CD4-positive, alpha-beta T cell treated with Interleukin-21 for 1 hour (primary cell): ENCODE results near the gene NAP1L4.
"Not testable (repeated sequence)": the region's sequence is repeated elsewhere in the genome, so short reads cannot be mapped to it uniquely, and the experiment has no call there.

Experiments
- DNase-seq: peaks from one replicate; pipeline ENCODE4 v3.0.0-alpha.2; 2020

The NAP1L4 gene

DNA sequence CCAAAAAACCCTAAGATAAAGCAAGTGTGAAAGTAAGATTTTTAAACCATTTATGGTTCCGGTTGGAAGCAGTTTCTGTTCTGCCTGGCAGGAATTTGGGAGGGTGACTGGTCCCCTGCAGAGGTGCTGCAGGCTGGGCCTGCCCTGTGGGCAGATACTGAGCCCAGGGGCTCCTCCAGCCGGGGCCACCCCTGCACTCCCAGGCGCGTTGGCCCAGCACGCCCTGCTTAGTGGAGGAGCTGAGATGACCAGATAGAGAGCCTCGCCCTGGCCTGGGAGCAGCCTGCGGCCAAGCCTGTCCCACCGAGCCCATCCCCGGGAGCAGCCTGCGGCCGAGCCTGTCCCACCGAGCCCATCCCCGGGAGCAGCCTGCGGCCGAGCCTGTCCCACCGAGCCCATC is 70.9 kb downstream of the NAP1L4 start:
- no peak for DNase-seq

DNA sequence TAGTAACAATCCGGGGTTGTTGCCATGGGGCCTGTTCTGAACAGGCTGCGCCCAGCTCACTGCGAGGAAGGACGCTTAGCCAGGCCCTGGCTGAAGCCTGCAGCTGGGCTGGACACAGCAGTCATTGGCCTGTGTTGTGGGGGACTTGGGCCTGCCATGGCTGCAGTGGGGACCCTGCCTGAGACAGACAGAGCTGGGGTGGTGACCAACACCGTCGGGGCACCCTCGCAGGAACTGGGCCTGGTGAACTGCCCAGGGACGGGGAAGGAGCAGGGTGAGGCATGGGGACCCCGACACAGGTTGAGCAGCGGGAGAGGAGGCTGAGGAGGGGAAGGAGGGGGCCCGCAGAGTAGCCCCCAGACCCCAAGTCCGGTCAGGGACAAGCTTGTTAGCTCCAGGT is 71.8 kb downstream of the NAP1L4 start:
- no peak for DNase-seq

DNA sequence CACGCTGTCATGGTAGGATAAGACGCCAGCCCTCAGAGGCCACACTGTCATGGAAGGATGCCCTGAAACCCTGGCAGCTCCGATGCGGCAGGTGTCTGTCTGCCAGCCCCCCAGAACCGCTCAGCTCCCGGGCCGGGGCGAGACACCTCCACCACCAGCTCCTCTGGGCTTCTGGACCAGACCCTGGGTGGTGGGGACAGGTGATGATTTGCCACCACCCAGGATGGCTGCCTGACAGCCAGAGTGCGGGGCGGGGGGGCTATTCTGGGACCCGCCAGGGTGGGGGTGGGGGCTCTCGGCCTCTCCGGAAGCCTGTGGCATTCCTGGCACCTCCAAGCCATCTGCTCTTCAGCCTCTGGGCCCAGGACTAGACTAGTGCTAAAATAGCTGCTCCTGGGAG is 72.3 kb downstream of the NAP1L4 start:
- no peak for DNase-seq

DNA sequence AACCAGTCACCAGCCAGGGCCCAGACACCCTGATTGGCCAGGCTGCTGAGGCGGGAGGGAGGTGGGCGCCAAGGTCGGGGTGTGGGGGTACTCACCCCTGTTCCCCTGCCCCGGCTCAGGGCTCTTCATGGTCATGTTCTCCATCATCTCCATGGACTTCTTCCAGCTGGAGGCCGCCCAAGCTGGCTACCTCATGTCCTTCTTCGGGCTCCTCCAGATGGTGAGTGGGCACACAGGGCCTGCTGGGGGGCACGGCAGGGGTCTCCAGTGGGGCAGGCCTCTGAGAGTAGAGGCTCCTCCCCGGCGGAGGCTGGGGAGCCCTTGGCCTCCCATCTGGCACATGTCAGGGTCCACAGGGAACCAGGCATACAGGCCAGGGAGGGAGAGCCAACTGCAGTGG is 72.9 kb downstream of the NAP1L4 start:
- no peak for DNase-seq

DNA sequence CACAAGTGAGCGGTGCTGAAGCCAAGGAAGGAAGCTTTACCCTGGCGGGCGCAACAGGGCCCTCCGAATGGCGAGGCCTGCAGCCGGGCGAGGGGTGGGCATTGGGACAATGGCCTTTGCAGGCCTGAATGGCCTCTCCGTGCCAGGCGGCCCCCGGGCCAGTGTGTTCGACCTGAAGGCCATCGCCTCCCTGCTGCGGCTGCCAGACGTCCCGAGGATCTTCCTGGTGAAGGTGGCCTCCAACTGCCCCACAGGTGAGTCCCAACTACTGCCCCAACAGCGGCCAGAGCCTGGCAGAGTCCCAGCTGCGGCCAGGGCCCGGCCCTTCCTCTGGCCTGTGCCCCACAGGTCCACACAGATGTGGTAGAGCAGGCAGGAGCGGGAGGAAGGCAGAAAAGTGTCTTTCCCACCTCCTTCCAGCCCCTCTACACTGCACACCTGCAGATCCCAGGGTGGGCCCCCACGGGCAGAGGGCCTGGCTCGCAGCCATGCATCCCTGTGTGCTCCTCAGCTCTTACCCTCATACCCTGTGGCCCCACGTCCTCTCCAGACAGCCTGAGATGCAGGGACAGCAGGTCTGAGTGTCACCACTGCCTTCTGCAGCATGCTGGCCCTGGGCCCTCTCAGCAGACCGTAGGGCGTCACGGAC is 74.2 kb downstream of the NAP1L4 start:
- DNase-seq, result no peak

DNA sequence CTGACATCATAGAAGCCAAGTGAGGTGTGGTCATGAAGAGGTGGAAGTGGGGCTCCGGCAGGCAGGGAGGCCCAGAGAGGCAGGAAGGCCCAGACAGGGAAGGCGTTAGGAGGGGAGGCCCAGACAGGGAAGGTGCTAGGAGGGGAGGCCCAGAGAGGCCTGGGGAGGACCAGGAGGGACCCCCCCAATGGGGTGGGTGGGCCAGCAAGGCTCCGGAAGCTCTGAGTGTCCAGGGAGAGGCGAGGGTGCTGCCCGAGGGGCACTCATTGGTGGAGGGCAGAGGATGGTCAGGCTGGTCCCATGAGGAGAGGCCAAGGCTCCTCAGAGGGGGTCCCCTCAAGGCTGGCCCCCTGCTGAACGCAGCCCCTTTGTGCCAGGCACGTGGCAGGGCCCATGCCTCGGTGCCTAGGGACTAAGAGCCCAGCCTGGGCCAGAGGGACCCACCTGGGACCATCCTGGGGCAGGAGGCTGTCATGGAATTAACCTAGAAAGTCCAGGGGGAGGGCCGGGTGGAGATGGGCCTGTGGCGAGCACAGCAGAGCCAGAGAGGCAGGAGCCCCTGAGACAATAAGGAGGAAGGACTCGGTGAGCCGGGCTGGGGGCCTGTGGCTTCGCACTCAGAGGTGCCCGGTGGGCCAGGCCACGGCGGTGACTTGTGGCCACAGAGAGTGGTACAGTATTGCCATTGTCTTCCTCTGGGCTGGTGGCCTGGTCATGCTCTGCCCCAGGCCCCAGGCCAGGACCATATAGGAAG is 75.1 kb downstream of the NAP1L4 start:
- DNase-seq, result no peak

DNA sequence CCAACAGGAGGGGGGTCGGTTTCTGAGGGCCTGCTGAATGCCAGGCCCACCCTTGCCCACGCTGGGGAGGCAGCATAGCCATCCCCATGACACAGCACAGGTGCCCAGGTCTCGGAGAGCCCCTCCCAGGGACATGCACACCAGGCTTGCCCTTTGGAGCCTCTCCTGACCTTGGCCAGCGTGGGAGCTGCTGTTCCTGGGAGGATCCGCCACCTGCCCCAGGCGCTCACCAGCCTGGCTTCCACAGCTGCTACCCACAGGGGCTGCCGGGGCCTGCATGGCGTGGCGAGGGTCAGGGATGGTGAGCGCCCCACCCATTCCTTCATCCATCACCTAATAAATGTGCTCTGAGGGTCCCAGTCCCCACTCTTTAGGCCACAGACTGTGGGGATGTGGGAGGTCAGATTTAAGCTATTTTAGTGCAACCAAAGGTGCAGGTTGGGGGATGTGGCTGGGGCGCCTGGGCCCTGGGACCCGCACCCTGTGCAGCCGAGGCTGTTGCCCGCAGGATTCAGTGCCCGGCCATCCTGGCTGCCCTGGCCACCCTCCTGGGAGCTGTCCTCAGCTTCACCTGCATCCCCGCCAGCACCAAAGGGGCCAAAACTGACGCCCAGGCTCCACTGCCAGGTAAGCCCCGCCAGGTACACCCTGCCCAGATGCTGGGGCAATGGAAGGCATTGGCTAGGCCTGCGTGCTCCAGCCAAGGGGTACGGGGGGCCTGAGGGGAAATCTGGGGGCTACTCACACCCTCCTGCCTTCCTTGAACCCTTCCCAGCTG is 75.8 kb downstream of the NAP1L4 start:
- no peak for DNase-seq

DNA sequence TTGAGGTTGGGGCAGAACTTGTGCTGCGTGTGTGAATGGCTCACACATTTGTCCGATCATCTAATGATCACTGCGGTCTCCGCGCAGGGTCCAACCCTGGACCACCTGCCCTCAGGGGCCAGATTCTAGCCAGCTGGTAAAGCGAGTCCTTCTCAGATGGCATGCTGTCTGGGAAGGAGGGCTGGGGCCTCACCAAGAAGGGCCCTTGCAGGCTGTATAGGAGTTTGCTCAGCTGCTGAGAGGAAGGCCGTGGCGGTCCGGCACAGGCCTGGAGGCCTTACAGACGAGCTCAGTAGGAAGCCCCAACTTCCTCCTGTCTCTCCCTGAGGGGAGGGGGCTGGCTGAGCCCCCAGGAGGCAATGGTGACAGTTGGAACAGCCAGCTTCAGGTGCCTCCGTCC is 76.7 kb downstream of the NAP1L4 start:
- DNase-seq, result no peak

DNA sequence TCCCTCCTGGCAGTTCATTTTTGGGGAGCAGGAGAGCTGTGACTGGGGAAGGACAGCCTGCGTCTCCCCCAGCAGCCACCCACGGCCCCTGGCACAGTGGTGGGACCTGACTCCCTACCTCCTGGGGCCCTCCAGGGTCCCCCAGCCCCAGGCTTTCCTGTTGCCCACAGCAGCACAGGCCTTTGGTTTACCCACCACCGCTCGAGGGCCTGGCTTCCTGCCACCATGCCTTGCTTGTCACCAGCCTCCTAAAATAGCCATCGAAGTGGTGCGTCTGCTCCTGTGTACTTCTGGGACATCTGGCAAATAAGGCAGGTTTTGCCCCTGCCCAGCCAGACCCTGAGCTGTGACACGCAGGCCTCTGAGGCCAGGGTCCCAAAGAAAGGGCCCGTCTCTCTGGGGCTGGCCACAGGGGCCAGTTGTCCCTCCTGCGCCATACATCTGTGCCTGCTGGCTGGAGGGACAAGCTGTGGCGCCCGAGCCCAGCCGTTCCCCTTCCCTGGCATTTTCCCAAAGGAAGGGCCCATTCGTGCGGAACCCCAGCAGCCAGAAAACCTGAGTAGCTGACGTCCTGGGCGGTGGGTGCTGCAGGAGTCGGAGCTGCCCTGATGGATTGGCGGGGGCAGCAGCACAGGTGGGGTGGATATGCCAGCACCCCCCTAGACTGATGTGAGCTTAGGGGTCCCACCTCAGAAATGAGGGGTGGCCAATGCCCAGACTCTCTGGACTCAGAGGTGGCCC is 77.5 kb downstream of the NAP1L4 start:
- no peak for DNase-seq

DNA sequence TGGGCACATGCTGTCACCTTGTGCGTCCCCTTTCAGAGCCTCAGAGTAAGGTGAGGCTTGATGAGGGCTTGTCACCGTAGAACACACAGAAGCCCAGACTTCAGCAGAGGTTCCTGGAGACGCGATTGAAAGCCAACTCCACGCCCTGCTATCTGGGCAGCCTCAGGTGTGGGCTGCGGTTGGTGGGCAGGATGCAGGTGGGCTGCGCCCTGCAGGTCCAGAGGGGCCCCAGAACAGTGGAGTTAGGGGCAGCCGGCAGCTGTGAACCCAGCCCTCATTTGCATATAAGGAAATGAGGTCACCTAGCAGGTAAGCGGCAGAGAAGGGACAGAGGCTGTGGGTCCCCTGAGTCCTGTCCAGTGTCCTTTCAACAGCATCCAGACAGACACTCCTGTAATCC is 78.4 kb downstream of the NAP1L4 start:
- no peak for DNase-seq

DNA sequence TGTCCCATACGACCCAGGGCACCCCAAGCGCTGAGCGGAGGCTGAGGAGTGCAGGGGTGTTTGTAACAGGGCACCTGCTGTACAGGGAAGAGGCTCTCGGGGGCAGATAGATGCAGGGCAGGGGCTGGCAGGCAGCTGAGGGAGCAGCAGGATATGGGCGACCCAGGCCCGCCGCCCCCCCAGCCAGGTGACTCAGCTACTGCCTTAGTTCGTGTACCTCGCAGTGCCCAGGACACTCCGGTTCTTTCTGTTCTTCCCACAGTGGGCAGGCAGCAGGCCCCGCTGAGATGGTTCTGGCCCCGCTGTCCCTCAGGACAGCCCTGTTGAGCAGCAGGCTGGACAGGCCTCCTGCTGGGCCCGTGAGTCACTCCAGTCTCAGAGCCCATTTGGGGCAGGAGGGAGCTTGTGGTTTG is 79.1 kb downstream of the NAP1L4 start:
- no peak for DNase-seq

DNA sequence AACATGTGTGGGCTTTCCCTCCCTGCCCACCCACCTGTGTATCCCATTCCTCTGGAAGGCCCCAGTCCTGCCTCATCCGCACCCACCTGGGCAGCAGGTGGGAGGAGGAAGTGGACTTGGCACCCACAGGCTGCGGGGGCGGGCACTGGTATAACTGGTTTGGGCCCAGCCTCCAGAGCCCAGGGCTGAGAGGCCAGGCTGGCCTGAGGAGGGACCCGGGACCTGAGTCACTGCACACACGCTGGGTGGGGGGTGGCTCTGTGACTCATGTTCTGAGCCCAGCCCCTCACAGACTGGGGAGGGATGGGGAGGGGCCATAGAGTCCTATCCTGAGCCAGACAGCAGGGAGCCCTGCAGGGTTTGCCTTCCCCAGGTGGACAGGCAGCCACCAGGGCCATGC is 79.6 kb downstream of the NAP1L4 start:
- DNase-seq, result no peak

DNA sequence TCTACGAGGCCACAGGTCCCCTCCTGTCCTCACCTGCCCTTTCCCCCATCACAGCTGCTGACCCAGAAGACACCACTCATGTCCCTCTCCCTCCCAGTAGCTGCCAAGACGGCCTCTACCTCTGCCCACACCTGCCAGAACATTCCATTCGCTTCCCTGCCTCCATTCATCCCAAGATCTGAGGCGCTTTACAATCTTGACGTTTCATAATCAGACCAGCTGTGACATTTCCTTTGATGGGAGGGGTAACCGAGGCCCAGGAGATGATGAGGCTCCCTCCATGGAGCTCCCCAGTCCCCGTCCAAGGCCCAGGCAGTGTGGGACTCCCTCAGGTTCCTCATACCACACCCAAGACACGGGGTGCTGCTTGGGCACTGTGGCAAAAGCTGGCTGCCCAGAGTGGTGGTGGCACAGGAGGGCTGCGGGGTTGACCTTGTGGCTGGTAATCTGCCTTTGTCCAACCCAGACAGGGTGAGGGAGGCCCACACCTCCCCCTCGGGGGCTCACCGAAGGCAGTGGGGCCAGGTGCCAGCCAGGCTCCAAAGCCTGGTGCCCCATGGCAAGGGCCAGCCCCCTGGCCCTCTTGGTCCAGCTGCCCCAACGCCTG is 80.2 kb downstream of the NAP1L4 start:
- DNase-seq, result no peak

DNA sequence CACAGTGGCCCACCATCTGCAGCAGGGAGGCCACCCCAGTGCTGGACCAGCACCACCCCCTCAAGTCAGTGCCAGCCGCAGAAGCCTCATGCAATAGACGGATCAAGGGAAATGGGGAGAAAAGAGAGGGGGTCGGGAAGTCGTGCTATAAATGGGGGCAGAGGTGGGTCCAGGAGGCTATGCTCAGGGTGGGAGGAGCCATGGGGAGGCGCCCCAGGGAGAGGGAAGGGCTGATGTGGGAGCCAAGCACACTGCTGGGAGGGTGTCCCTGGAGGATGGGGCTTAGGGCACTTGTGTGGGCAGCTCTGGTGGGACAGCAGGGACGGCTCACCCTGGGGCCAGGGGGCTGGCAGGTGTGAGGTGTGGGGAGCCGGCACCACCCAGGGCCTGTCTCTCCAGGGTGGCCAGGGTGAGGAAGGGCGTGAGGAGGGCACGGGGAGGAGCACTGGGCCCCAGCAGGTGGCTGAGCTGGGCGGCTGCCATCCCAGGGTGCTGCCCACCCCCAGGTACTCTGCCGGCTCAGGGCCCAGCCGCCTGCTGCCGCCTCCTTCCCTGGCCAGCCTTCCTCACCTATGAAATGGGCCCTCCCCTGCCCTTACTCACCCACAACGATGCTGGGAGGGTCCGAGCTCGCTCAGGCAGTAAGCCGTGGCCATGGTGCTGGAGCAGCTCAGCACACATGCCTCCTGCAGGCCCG is 80.9 kb downstream of the NAP1L4 start:
- no peak for DNase-seq

DNA sequence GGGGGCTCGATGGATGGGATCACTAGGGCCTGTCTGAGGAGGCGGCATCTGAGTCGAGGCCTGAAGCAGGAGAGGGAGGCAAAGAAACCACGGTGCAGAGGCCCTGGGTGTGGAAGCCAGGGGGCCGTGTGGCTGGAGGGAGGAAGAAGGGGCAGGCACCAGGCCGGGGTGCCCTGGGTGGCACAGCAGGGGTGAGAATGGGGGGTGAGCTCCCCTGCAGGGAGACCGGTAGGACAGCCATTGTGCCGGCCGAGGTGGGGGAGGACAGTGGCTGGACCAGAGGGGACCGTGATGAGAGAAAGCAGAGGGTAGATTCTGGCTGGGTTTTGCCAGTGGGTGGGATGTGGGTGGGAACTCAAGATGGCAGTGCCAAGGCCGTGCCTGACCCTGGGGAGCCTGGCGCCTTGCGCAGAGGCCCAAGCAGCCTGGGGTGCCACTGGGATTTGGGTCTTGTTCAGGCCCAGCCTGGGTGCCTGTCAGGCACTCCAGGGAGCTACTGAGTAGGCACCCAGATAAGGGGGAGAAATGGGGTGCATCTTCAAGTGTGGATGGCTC is 81.7 kb downstream of the NAP1L4 start:
- DNase-seq, result no peak

DNA sequence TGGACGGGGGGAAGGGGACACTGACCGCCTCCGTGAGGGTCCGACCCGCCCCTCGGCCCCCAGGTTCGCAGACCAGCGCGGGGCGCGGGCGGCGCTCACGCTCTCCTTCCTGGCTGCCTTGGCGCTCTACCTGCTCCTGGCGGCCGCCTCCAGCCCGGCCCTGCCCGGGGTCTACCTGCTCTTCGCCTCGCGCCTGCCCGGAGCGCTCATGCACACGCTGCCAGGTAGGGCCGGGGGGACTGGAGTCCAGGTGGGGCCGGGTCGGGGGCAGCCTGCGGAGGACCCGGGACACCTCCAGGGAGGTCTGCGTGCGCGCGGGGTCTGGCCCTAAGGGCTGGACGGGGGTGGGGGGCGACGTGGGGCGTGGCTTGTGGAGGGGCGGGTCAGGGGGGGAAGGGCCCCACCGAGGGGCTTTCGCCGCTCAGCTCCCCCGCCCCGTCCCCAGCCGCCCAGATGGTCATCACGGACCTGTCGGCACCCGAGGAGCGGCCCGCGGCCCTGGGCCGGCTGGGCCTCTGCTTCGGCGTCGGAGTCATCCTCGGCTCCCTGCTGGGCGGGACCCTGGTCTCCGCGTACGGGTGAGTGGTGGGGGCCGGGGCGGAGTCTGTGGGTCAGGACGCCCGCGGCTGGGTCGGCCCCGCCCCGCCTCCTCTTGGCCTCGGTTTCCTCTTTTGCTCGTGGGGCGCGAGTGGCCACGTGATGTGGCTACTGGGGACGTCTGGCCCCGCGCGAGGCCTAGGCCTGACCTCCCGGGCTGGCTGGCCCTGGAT is 82.8 kb downstream of the NAP1L4 start:
- DNase-seq, result no peak

DNA sequence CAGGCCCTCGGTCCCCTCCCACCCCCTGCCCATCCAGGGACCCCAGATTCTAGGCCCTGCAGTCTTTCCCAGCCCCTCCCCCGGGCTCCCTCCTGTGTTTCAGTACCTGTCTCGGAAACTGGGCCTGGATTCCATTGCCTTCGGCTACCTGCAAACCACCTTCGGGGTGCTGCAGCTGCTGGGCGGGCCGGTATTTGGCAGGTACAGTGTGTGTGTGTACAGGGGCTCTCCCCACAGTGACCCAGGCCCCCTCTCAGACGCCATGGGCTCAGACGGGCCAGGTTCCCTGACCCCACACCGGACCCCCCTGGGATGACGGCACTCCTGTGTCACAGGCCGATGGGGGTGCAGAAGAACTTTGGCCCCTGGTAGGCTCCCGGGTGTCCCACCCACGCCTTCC is 84.0 kb downstream of the NAP1L4 start:
- DNase-seq, result no peak

DNA sequence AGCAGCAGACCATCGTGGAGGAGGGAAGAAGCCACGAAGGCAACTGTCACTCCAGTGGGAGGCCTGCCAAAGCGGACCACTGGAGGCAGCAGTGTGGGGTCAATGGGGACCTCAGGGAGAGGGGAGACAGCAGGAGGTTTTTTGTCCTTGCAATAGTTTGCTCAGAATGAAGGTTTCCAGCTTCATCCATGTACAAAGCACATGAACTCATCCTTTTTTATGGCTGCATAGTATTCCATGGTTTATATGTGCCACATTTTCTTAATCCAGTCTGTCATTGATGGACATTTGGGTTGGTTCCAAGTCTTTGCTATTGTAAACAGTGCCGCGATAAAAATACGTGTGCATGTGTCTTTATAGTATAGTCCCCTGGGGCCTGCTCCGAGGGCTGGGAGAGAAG is 86.8 kb downstream of the NAP1L4 start:
- not testable (repeated sequence) for DNase-seq

DNA sequence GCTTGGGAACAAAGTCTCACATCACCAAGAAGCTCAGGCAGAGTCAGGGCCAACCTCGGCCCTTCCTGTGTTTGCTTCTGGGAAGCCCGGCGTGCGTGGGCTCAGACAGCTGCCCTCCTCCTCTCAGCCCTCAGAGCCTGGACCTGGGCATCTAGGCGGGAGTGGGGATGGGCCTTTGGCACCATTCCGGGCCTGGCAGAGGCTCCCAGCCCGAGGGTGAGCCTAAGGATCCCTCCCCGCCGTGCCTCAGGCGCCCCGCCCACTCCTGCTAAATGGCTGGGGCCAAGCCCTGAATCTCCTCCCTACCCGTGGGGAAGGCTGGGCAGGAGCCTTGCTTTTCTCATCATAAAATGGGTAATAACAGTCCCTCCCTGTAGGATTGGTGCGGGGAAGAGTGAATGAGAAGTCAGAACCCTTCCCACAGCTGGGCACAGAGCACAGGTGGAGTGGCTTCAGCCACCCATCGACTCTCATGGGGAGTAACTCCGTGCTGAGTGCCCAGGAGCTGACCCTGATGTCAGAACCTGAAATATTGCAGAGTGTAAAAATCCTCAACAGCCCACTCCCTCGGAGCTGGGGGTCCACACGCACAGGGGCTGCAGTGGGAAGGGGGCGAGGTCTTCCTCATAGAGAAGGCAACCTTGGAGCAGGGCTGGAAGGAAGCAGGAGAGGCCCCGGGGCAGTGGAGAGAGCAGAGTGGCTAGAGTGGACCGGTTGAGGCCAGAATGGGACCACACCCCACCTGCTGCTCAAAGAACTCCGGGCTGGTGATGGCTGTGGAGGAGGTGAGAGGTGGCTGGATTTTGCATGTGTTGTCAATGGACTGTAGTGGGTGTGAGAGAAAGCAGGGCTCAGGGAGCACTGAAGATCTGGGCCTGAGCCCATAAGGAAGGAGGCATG is 87.7 kb downstream of the NAP1L4 start:
- no peak for DNase-seq

DNA sequence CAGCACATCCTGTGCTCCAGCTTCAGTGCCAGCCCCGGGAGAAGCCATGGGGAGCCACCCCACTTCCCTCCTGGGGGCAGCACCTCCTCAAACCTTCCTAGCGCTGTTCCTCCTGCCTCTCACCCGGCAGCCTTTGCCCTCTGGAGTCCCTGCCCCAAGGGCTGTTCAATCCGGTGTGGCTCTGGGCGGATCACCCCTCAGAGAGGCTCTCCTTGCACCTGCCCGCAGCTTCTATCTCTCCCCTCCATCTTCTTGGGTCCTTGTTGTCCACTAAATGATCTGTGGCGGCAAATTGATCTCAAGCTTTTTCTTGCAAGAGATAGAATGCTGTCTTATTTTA is 88.5 kb downstream of the NAP1L4 start:
- no peak for DNase-seq
